Psoas muscle (tissue), 8 donors: Measurements from ENCODE around the gene ATF5. TPM values are rescaled to one million over a fixed set of nuclear protein-coding genes. Genes with fewer than 3 reads are reported as not detected.
"Not testable (repeated sequence)": the region's sequence is repeated elsewhere in the genome, so short reads cannot be mapped to it uniquely, and the experiment has no call there.

Source experiments
- ATAC-seq, 4 donors: fragments of 200-7000 bp; cut with Tn5 transposase; one replicate each; pipeline ENCODE4 v1.9.1; 2020; ENCODE audit warnings: moderate library complexity in 3 of 4, mild to moderate bottlenecking in 2 of 4
- DNase-seq, 2 donors: peaks; one replicate each; pipeline ENCODE4 v3.0.0-alpha.2; 2020
- H3K27ac ChIP-seq: fragments of 200-600 bp; one replicate; pipeline ENCODE4 v1.8.0; 2022
- H3K27me3 ChIP-seq, 3 donors: fragments of 200-600 bp in 1 of 3; one replicate each; pipeline versions ENCODE4 v1.6.1 to v1.8.0; 2013 to 2022; ENCODE audit warnings: low read length in 2 of 3, mild to moderate bottlenecking in 2 of 3, moderate library complexity in 1 of 3; ENCODE audit not compliant: insufficient read depth in 3 of 3
- H3K36me3 ChIP-seq, 2 donors: fragments of 200-600 bp in 1 of 2; one replicate each; pipeline versions ENCODE4 v1.6.1 to v1.8.0; 2013 to 2022; ENCODE audit warnings: low read depth in 1 of 2, mild to moderate bottlenecking in 1 of 2, moderate library complexity in 1 of 2; ENCODE audit not compliant: insufficient read depth in 1 of 2
- H3K4me1 ChIP-seq: fragments of 200-600 bp; one replicate; pipeline ENCODE4 v1.8.0; 2022
- H3K4me3 ChIP-seq: fragments of 200-600 bp; one replicate; pipeline ENCODE4 v1.8.0; 2022; ENCODE audit warnings: mild to moderate bottlenecking
- H3K9me3 ChIP-seq: fragments of 200-600 bp; one replicate; pipeline ENCODE4 v1.8.0; 2022
- WGBS, 3 donors: extraction: QIAGEN DNeasy Blood & Tissue Kit; methylation state at CpG; one replicate each; pipeline versions ENCODE4 v1.1.6 to v1.1.7; 2013; 5-methylcytosine and 5-hydroxymethylcytosine counted together
- intact Hi-C, 2 donors: fragments of 100-400 bp; cut with DNase I; formaldehyde crosslinking; loops; one replicate each; pipeline versions ENCODE4 v1.11.0 to v1.14.2; 2022
- polyA plus RNA-seq, 3 donors: library from polyadenylated mRNA; stranded (reverse); fragments of 200-250 nt; gene quantifications; one replicate each; pipeline ENCODE4 v1.2.3, GENCODE V29; 2013
- total RNA-seq, 4 donors: library from RNA; stranded (reverse); fragmentation: NEBNext Ultra II Directional in 2 of 4; extraction: Animal tissue kit (Norgen Biotek cat#: 25700) in 2 of 4; gene quantifications; one replicate each; pipeline versions ENCODE4 v1.2.1 to v1.2.4, GENCODE V29; 2021 to 2023
- TF ChIP-seq, protein P1 (sequence below): fragments of 200-600 bp; IDR thresholded peaks from one replicate; pipeline ENCODE4 v1.8.0; 2022; ENCODE audit warnings: antibody characterized with exemption
- donor health status: healthy with polysubstance abuse.
- donor health status: DM: no; HTN: no; CAD: no; lungs with moderate emphysema.
- donor health status: Bipolar disorder and iron deficiency.
- donor health status: healthy.
- donor health status: DM: yes; HTN: yes; CAD: no.
- donor health status: DM: no; HTN: no; CAD: no.
- donor health status: DM: no; HTN: no; CAD: no.
- donor health status: DM: yes; HTN: yes; CAD: no.

Gene ATF5
- total and polyA plus RNA-seq, 7 donors: 10.0 to 39.4 (median 21.0) TPM

DNA sequence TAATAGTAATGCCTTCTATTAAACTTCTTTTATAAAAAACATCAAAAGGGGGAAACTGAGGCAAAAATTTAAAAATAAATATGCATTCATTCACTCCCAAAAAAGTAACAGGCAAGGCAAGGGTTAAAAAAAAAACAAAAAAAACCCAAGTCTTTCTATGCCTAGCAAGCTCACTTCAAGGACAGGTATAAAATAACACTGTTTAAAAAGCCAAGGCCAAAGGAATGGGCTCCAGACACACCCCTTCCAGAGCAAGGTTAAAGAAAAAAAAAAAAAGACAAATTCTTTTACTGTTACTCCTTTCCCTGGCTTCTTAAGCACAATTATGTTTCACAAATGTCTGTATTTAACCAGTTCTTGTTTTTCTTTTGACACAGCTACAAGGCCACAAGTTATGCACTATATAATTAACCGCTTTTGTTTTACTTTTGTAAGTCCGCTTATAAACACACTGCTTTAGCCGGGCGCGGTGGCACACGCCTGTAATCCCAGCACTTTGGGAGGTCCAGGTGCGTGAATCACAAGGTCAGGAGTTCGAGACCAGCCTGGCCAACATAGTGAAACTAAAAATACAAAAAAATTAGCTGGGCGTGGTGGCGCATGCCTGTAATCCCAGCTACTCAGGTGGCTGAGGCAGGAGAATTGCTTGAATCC is 28.4 kb downstream of the ATF5 start:
- no peak overlapping the region for H3K27ac ChIP-seq
- TF ChIP-seq, protein P1, sequence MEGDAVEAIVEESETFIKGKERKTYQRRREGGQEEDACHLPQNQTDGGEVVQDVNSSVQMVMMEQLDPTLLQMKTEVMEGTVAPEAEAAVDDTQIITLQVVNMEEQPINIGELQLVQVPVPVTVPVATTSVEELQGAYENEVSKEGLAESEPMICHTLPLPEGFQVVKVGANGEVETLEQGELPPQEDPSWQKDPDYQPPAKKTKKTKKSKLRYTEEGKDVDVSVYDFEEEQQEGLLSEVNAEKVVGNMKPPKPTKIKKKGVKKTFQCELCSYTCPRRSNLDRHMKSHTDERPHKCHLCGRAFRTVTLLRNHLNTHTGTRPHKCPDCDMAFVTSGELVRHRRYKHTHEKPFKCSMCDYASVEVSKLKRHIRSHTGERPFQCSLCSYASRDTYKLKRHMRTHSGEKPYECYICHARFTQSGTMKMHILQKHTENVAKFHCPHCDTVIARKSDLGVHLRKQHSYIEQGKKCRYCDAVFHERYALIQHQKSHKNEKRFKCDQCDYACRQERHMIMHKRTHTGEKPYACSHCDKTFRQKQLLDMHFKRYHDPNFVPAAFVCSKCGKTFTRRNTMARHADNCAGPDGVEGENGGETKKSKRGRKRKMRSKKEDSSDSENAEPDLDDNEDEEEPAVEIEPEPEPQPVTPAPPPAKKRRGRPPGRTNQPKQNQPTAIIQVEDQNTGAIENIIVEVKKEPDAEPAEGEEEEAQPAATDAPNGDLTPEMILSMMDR: no peak
- H3K27me3 ChIP-seq: peaks cover 0 to 12% (median 0%) of the 10 kb centered on the region in 3 donors
- H3K9me3 ChIP-seq: no peaks in the 10 kb centered on the region
- no peak overlapping the region for H3K4me3 ChIP-seq
- peaks cover 4% of the 10 kb centered on the region for H3K4me1 ChIP-seq
- WGBS, 3 donors: 86 to 88% (median 87%) methylated on average over 10 of the region's 10 CpGs
- intact Hi-C loops: no loop called here
- no peak for ATAC-seq
- no peaks in the 10 kb centered on the region for H3K36me3 ChIP-seq
- DNase-seq: no peak

DNA sequence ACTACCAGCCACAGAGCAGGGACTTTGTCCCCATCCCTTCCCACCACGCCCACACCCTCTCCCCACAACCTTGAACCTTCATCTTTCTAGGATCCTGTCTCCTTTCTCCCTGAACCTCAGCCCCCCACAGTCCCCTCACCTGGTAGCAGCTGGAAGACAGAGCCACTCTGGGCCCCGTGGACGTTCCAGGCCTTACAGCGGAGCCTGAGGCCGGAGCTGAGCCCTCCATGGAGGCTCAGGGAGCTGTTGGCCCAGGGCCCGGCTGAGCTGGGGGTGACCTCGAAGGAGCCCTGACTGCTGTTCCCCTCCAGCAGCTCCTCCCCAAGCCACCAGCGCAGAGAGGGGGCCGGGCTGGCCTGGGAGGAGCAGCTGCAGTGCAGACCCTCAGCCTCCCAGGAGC is 29.1 kb downstream of the ATF5 start:
- H3K4me3 ChIP-seq, H3K27me3 ChIP-seq, DNase-seq, H3K9me3 ChIP-seq, intact Hi-C loops, H3K36me3 ChIP-seq, H3K27ac ChIP-seq, H3K4me1 ChIP-seq, ATAC-seq: not testable (repeated sequence)
- WGBS, 3 donors: 27 to 53% (median 50%) methylated on average over 8 to 9 of the region's 9 CpGs

DNA sequence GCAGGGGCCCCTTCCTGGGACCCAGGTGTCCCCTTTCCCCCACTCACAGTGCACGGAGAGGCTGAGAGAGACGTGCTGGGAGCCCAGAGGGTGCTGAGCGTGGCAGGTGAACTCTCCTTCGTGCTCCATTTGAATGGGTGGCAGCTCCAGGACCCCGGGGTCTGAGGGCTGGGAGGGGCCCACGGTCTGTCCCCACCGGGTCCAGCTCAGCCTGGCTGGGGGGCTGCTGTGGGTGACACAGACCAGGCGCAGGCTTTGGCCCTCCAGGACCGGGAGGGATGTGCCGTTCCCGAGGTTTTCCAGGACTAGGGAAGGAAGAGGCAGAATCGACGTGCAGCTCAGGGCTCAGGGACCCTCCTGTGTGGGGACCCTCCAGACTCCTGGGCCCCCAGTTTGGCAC is 29.6 kb downstream of the ATF5 start:
- H3K9me3 ChIP-seq, intact Hi-C loops, H3K27ac ChIP-seq, H3K4me1 ChIP-seq, H3K4me3 ChIP-seq, H3K36me3 ChIP-seq, ATAC-seq, DNase-seq: not testable (repeated sequence)
- H3K27me3 ChIP-seq: peaks cover 0 to 11% (median 3%) of the 10 kb centered on the region in 3 donors
- WGBS, 3 donors: 55 to 58% (median 56%) methylated on average over 9 to 13 of the region's 13 CpGs

DNA sequence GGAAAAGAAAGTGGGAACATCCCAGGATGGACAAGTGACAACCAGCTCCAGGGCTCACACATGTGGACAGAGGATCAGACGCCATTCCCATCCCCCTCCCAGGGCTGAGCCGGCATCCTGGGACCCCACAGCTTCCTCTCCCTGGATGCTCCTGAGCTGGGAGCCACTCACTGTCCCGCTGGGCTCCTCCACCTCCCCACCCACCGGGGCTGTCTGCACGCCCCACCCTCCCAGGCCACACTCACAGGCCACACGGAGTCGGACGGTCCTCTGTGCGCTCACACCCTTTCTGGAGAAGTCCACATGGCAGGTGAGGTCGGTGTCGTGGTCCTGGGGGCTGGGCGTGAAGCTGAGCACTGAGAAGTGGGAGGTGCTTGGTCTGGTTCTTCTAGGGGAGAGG is 30.9 kb downstream of the ATF5 start:
- not testable (repeated sequence) for ATAC-seq

DNA sequence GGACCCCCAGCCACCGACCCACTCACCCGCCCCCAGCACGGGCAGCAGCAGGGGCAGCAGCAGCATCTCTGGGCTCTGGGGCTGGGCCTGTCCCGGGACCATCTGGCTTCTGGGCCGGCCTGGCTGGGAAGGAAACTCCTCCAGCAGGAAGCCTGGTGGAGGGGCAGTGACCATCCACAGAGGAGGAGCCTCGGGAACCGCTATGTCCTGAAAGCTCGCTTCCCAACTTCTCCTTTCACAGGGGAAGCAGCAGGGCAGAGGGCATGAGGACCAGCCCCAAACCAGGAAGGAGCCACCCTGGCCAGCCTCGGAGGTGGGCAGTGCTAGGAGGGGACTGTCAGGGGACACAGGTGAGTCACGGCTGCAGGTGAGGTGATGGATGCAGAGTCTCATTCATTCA is 32.0 kb downstream of the ATF5 start, which contains the start of gene SIGLEC11:
Gene SIGLEC11 (minus strand): TSS at position 193 of the 400 bp plus-strand sequence. CDS start 91 bp downstream, at position 102.
- H3K27me3 ChIP-seq, H3K9me3 ChIP-seq, H3K4me1 ChIP-seq, H3K27ac ChIP-seq, ATAC-seq, H3K4me3 ChIP-seq, DNase-seq, H3K36me3 ChIP-seq, intact Hi-C loops: not testable (repeated sequence)
- 54 to 62% (median 57%) methylated on average over 5 of the region's 10 CpGs for WGBS, 3 donors

More for the DNA sequence above, 30.9 kb downstream of the ATF5 start:
- H3K4me3 ChIP-seq, H3K27ac ChIP-seq, H3K9me3 ChIP-seq, H3K36me3 ChIP-seq, H3K4me1 ChIP-seq, DNase-seq, intact Hi-C loops: not testable (repeated sequence)
- WGBS, 3 donors: 8 to 20% methylated on average over 1 to 2 of the region's 12 CpGs; no CpG with 5 or more reads in 1 of the 3 donors
- peaks cover 0 to 13% (median 3%) of the 10 kb centered on the region in 3 donors for H3K27me3 ChIP-seq

DNA sequence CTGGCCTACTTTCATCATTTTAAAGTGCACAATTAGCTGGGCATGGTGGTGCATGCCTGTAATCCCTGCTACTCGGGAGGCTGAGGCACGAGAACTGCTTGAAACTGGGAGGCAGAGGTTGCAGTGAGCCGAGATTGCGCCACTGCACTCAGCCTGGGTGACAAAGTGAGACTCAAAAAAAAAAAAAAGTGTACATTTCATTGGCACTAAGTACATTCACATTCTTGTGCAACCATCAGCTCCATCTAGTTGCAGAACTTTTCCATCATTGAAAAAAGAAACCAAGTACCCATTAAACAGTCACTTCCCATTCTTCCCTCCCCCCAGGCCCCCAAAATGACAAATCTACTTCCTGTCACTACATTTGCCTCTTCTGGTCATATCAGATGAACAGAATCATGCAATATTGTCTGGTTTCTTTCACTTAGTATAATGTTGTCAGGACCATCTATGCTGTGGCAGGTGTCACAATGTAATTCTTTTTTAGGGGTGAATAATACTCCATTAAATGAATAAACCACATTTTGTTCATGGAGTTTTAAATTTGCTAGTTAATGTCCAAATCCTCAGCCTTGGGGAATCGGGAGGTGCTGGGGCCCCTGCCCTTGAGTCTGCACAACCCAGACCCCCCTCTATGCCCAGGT is 39.4 kb downstream of the ATF5 start:
- no peaks in the 10 kb centered on the region for H3K36me3 ChIP-seq
- H3K4me1 ChIP-seq: no peaks in the 10 kb centered on the region
- 73 to 84% (median 81%) methylated on average over 5 of the region's 5 CpGs for WGBS, 3 donors
- intact Hi-C loops: no loop called here
- H3K27me3 ChIP-seq: peaks cover 0 to 22% (median 0%) of the 10 kb centered on the region in 3 donors
- H3K9me3 ChIP-seq: no peaks in the 10 kb centered on the region
- TF ChIP-seq, protein P1: no peak
- H3K4me3 ChIP-seq: no peak overlapping the region
- H3K27ac ChIP-seq: no peak overlapping the region
- ATAC-seq: no peak
- no peak for DNase-seq

DNA sequence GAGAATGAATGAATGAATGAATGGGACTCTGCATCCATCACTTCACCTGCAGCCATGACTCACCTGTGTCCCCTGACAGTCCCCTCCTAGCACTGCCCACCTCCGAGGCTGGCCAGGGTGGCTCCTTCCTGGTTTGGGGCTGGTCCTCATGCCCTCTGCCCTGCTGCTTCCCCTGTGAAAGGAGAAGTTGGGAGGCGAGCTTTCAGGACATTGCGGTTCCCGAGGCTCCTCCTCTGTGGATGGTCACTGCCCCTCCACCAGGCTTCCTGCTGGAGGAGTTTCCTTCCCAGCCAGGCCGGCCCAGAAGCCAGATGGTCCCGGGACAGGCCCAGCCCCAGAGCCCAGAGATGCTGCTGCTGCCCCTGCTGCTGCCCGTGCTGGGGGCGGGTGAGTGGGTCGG is 40.4 kb downstream of the ATF5 start:
- H3K27ac ChIP-seq, intact Hi-C loops, H3K9me3 ChIP-seq, H3K4me1 ChIP-seq, H3K36me3 ChIP-seq, H3K4me3 ChIP-seq, DNase-seq: not testable (repeated sequence)
- WGBS, 3 donors: 15 to 23% (median 17%) methylated on average over 3 to 4 of the region's 9 CpGs
- peak in 1 of 4 donors; percentile 30 for ATAC-seq
- peaks cover 0 to 16% (median 0%) of the 10 kb centered on the region in 3 donors for H3K27me3 ChIP-seq
